Right renal cortex interstitium (tissue), 3 donors: Measurements from ENCODE around the gene ABTB2. TPM values are rescaled to one million over a fixed set of nuclear protein-coding genes. Genes with fewer than 3 reads are reported as not detected.

Experiments
- DNase-seq, 3 donors: peaks; one replicate each; pipeline ENCODE4 v3.0.0-alpha.2; 2013; ENCODE audit warnings: low read depth in 3 of 3, low spot score in 2 of 3
- polyA plus RNA-seq, 3 donors: library from polyadenylated mRNA; unstranded; fragments of 120-200 nt; gene quantifications; one replicate each; pipeline ENCODE4 v1.2.1, GENCODE V29; 2013; ENCODE audit not compliant: insufficient read length in 3 of 3

Gene ABTB2
- polyA plus RNA-seq, 3 donors, result 6.4 to 7.1 (median 6.4) TPM

DNA sequence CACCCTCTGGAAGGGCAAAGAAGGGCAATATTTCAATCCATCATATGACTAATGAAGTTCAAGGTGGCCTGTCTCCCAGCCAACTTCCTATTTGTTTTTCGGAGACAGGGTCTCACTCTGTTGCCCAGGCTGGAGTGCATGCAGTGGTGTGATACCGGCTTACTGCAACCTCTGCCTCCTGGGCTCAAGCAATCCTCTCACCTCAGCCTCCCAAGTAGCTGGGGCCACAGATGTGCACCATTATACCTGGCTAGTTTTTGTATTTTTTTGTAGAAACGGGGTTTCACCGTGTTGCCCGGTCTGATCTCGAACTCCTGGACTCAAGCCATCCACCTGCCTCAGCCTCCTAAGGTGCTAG is 13.4 kb downstream of the ABTB2 start:
- DNase-seq, result no peak

DNA sequence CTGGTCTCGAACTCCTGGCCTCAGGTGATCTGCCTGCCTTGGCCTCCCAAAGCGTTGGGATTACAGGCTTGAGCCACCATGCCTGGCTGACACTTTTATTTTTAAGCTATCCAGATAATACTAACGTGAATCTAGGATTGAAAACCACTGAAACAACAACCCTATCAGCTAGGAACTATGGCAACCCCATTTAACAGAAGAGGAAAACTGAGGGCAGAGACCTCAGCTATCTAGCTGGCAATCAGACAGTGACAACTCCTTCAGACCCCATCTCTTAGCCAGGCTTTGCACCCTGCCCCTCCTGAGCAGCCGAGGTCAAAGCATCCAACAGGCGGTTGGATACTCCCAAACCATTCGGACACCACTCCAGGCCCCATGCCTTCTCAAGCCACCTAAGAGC is 14.1 kb downstream of the ABTB2 start:
- DNase-seq, result no peak

DNA sequence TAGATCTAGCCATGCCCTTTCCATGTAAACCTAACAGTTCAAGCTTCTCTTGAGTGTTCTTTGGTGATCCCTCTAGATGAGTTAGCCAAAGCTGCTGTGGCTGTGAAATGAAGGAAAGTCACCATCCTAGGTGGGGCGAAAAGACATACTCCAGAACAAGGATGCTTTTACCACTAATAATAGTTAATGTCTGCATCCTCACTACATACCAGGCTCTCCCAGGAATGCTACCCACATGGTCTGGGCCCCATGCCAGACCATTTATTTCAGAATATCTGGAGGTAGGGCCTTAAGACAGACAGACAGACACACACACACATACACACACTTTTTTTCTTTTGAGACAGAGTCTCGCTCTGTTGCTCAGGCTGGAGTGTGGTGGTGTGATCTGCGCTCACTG is 14.7 kb downstream of the ABTB2 start:
- DNase-seq, result no peak

DNA sequence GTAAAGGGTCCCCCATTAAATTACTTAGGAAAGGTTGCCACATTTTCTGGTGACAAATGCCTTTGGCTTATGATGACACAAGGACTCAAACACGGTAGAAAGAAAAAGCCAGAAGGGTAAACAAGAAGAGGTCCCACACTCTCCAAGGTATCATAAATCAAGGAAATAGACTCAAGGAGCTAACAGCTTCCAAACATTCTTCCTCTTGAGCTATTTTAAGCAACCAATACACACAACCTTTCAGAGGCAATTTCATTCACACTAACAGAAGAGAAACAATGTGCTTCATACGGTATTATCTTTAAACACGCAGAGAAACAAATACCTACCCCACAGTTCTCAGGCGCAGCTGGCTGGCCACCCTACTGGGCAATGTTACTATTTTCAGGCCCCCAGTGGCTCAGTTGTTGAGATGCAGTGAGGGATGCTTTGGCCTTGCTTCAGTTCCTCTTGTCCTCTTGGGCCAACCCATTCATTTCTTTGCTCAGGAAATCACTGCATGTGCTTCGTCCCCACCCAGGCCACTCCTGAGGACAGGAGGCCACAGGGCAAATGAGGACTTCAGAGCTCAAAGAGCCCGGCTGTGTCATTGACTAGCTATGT is 15.8 kb downstream of the ABTB2 start:
- no peak for DNase-seq

DNA sequence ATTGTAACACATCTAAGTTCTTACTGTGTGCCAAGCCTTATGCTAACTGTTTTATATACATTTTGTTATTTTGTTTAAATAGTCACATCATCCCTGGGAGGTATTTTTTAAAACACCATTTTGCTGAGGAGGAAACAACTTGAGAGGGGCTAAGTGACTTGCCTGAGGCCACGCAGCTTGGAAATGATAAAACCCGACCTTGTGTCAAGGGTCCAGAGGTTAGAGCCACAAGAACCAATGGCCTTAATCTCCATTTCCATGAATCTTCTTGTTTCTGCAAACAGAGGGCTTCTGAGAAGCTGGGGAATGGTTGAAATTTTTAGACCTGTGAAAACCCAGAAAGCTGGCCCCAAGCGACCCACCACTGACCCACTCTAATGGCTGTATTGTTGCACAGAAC is 16.7 kb downstream of the ABTB2 start:
- DNase-seq, result no peak

DNA sequence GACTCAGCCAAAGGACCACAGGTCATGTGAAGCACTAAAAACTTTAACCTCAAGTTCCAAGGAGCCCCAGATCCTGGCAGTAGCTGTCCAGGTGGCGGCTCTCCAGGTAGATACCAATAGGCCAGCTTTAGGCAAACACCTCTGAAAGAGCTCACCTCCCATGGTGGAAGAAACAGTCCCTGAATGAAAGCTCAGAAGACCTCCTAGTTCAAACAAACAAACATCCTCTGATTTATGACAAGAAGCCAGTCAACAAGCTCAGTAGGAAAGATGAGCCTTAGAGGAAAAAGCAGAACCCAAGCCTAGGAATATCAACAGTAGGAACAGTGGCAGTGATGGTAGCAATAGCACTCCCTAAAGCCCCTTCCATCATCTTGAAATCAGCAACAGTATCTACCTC is 17.2 kb downstream of the ABTB2 start:
- DNase-seq, result no peak

DNA sequence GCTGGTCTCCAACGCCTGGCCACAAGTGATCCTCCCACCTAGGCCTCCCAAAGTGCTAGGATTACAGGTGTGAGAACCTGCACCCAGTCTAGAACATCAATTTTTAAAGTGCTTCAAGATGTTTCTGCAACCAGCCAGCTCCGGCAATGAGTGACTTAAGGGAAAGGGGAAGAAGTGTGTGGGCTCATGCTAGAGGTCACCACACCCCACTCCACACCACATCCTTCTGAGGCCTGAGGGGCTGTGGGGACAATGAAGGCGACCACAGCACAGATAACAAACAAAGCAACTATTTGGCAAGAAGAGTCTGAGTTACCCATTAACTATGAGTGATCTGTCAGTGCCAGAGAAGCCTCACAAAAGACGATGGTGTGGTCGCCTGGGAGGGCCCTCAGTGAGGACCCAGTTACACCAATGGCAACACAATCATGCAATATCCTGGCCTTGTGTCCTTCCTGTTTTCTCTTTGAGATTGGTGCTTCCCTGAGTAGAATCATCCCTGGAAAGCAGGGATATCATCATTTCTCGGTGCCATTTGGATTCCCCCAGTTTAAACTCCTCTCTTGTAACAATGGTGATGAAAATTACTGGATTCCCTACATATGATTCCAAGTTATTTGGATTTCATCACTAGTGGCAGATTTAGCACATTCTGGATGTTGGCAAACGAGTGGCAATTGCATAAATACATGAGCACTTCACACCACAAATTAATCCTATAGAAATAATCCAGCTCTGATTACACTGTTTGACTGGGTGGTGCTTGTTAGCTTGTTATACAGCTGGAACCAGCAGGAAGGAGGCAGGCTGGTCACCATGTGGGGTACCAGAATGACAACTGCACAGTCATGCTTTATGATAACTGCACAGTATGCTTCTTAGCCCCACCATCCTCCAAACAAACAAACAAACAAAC is 18.4 kb downstream of the ABTB2 start:
- DNase-seq, result no peak

DNA sequence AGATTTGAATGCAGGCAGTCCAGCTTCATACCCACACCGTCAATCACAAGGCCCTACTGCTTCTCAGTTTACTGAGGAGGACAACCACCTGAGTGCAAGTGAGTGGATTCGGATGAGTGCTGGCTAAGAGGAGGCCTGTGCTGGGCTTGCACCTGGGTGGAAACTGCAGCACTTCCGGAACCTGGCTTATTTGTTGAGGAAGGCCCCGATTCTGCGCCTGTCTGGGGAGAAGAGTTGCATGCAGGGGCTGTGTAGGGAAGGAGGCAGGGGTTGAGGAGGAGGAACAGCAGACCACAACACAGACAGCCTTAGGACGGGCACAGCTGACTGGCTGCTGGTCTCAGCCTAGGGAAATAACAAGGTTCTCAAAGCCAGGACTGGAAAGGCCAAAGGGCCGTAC is 20.8 kb downstream of the ABTB2 start:
- no peak for DNase-seq

DNA sequence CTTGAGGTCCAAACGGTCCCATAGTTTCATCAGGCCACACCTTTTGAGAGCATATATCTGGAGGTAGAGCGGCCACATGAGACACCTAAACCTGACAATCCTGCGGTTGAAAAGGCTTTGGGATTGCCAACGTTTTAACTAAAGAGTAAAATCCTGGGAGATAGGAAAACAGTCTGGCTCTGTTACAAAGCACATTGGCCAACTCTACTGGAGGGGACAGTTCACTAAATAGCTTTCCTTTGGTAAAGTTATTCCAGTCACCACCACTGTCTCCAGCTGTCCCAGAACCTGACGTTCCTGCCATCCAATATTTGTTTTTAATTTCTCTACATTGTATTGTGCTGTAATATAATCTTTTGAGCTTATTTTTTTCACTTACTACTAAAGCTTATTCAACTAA is 22.0 kb downstream of the ABTB2 start:
- DNase-seq, result no peak

DNA sequence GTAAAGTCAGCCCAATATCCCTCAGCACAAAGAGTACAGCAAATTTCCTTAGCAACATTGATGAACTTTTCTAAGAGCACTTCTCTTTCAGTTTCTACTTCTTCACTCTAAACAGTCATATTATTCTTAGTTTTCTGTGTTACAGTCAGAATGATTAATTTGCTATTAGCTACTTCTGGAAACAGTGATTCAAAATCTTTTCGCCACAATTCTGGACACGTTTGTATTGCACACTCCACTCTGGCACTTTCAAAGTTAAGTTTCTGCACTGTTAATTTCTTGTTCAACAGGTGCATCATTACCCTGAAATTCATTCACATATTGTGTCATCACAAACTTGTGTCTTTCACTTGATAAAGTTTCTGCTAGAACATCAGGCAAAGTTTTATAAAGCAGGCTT is 22.5 kb downstream of the ABTB2 start:
- no peak for DNase-seq

DNA sequence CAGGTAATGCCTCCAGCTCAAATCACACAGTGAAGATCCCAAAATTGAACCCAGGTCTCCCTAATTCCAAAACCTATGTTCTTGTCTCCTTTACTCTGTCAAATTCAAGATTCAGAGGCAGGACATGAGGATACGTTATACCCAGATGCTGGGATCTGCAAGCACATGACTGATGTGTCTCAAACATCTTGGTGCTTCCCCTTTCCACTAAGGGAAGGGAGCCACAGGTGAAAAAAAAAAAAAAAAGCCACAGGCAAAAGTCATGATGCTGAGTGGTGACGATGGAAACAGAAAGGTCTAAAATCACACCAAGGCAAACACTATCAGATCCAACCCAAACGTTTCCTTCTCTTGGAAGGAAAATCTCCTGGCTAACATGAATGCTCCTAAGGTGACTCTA is 24.0 kb downstream of the ABTB2 start:
- no peak for DNase-seq

DNA sequence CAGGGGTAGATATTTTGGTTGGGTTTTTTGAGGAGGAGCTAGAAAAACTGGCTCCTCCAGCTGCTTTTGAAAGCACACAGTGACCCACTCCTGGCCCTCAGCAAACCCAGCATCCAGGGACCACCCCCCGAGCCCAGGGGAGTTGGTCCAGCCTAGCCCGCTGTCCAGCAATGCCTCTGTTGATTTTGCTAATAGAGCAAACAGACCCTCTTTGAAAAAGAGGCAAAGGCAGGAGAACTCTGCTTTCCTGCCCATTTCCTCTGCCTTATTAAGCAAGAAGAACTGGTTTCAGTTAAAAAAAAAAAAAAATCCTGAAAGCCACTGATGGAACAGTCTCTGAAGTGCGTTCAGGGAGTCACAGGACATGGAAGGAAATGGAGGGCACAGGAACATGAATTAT is 25.3 kb downstream of the ABTB2 start:
- DNase-seq, result no peak

DNA sequence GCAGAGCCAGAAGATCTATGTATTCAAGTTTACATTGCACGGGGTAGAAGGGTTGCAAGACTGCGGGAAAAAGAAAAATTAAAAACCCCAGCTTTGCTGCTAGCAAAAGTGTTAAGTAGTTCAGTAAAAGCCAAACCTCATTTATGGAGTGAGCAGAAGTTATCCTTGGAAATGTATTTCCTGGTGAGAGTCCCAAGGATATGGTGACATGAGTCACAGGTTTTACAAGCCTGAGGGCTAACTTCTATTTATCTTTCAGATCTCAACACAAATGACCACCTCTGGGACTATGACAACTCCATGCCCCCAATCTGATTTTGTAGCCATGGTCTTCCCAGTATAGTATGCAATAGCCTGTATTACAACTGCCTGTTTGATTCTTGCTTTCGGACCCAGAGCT is 26.1 kb downstream of the ABTB2 start:
- DNase-seq, result no peak

DNA sequence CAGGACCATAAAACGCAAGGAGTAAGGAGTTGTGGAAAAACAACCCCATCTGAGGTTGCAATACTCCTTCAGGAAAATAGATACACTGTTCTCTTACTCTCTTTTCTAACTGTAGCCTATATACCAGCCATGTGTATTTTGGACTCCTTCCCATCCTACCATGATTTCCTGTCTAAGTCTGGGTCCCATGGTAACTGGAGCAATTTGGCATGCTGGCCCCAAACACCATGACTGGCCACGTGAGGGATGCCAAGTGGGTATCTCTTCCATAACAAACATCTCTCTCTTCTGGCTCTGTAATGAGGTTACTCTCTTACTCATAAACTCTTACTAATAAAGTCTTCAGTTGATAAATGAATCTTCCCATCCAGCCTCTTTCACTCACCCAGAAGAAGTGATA is 26.5 kb downstream of the ABTB2 start:
- no peak for DNase-seq

DNA sequence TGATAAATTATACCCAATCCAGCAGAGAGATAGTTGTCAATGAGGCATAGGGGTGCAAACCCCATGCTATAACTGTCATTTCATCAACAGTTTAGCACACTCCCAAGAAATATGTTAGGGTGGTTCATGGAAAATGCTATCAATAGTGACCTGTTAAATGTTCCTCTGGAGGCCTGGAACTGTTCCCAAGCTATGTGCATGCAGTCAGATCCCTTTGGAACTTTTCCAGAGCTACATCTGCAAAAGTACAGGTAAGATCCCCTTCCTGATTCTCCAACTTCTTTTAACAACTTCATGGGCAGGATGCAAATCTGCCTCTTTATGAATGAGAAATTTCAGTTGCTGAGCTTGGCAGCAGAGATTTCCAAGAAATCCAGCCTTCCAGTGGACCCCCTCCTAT is 27.2 kb downstream of the ABTB2 start:
- DNase-seq, result no peak

DNA sequence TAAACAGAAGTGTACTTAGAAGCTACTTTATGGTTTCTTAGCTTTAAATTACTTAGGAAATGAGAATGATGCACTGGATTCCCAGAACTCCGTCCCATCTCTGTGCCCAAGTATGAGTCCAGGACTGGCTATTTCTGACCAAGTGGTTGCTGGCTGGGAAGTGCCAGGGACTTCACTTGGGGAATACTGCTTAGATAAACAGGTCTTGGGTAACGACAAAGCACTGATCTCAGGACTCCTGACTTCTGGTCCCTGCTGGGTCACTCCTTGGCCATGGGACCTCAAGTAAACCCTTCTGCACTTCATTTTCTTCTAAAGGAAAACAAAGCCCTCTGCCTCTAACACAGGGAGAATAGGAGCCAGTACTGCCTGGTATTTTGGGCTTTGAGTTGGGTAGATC is 27.9 kb downstream of the ABTB2 start:
- no peak for DNase-seq

DNA sequence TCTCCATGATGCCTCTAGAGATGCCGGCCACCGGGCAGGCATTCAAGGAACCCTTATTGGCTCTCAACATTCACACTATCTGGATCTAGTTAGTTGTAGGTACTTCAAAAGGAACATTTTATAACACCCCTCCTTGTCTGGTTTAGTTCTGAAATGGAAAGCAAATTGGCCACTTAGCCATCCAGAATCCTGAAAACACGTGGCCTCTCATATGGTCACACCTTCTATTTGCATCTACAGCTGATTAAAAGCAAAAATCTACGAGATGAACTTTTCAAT is 29.2 kb downstream of the ABTB2 start:
- DNase-seq, result no peak

DNA sequence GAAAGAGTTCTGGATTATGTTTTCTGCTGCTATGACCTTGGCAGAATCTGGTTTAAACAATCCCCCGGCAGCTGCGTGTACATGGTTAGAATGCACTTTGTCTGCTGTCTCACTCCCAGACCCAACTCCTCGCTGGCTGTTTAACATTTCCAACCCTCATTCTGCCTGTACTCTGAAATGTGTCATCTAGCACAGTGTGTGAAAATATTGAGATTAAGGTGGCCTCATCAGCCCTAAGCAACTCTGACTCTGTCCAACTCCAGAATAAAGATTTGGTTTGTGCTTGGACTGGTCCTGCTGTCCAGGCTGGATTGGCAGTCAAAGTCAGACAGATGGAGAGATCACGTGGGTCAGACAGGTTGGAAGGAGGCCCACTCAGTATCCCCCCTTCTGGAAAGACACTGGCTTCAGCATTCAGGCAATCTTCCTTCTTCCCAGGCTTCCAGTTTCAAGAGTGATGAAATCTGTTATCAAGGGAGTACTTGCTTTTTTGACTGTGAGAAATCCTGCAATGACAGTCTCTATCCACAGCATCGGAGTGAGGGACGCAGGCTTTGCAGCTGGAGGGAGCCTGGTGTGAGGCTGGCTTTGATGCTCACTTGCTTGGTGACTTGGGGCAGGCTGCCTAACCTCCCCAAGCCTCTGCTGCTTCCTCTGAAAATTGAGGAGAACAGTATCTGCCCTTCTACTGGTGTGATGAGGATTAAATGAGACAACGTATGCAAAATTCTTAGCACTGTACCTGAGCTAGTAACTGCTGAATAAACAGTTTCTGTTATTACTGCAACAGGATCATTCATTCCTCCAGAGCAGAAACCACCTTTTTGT is 29.8 kb downstream of the ABTB2 start:
- no peak for DNase-seq

DNA sequence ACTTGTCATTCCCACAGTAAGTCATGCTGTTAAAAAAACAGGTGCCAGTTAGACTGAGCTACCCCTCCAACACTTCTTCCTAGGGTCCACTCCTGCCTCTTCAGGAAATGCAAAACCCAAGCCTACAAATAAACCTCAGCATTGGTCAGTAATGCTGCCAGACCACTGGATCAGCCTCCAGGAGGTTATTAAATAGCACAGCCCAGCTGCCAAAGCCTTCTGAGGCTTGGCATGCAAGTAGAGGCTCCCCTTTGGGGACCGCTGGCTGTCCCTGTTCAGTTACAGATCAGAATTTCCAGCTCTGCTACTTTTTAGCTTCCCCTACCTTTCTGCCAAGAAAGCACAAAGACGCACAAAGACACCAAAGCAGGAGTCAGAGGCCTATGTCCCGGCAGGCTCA is 33.3 kb downstream of the ABTB2 start:
- DNase-seq, result no peak

DNA sequence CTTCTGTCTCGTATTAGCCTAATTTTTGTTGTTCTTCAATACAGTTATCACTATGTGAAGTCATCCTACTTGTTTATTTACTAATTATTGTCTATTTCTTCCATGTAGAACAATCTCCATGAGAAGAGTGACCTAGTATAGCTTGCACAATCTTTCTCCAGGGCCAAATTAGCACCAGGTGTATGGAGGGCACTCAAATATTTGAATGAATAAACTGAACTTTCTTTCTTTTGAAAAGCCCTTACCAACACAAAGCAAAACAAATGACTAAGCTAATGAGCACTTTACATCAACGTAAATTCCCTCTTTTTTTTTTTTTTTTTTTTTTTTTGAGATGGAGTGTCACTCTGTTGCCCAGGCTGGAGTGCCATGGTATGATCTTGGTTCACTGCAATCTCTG is 34.2 kb downstream of the ABTB2 start:
- DNase-seq, result no peak

DNA sequence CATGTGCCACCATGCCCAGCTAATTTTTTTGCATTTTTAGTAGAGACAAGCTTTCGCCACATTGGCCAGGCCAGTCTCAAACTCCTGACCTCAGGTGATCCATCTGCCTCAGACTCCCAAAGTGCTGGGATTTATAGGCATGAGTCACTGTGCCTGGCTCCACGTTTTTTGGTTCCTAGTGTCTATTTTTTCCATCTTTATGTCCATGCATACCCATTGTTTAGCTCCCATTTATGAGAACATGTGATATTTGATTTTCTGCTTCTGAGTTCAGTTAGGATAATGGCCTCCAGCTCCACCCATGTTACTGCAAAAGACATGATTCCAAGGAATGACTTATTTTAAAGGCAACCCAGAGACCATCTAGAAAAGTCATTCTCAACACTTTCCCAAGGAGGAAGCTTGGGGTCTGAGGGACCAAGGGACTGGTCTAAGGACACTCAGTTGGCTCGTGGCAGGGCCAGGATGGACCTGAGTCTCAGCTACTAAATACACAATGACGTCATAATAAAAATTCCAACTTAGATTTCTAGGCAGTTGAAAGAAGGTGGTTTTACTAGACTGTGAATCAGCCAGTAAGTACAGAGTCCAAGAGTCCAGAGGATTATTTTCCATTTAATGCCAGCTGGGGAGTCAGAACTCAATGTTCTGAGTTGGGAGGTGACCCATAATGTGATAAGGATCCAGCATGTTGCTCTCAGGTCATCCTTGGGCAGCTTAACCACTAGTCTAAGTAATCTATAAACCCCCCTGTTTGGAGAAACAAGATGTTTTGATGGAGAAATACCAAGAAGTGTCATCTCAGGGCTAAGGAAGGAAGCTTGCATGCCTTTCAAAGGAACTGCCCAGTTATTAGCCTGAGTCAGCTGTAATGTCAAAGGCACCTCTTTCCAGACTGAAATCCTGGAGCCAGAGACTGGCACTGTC is 39.4 kb downstream of the ABTB2 start:
- no peak for DNase-seq
